B cell (primary cell): ENCODE measurements around the gene TULP1. TPM values are rescaled to one million over a fixed set of nuclear protein-coding genes. Genes with fewer than 3 reads are reported as not detected.

Experiments used
- ATAC-seq: fragments of 200-7000 bp; cut with Tn5 transposase; one replicate; pipeline ENCODE4 v1.10.0; 2021; ENCODE audit warnings: low read depth, mild to moderate bottlenecking, moderate number of reproducible peaks, moderate library complexity
- CTCF ChIA-PET: fragments of 350-600 bp; sonication (Branson Sonifier 250); formaldehyde crosslinking; loops from one replicate; lab custom pipeline; 2021; ENCODE audit warnings: antibody characterized with exemption, inconsistent platforms; lab: Charles Lee
- POLR2A ChIA-PET: fragments of 350-600 bp; sonication (Branson Sonifier 250); formaldehyde crosslinking; loops from one replicate; lab custom pipeline; 2021; ENCODE audit warnings: antibody characterized with exemption; lab: Charles Lee
- DNase-seq: peaks from one replicate; pipeline ENCODE4 v3.0.0; 2013
- H2AFZ ChIP-seq: 2 replicates; pipeline ENCODE4 v1.6.1; 2012; ENCODE audit warnings: mild to moderate bottlenecking, low read depth, low read length; ENCODE audit not compliant: insufficient read depth, poor library complexity, severe bottlenecking
- H3K27ac ChIP-seq, 2 donors: 1 replicate in 1 of 2; 2 replicates in 1 of 2; pipeline ENCODE4 v1.5.1; 2012 to 2013; ENCODE audit warnings: low read length in 2 of 2, mild to moderate bottlenecking in 2 of 2, moderate library complexity in 1 of 2
- H3K27me3 ChIP-seq, 4 experiments: fragments of 200-600 bp in 1 of 4; sonication (generic) in 1 of 4; replicated peaks in 1 of 4; 1 replicate in 2 of 4; 2 replicates in 2 of 4; pipeline versions ENCODE4 v1.6.1 to v1.7.0; 2013 to 2016; ENCODE audit warnings: low read length in 3 of 4, mild to moderate bottlenecking in 2 of 4, mixed read lengths in 1 of 4, moderate library complexity in 1 of 4; ENCODE audit not compliant: insufficient read depth in 4 of 4, control insufficient read depth in 3 of 4; ENCODE audit errors: control extremely low read depth in 1 of 4
- H3K36me3 ChIP-seq, 2 experiments: replicated peaks in 1 of 2; 1 replicate in 1 of 2; 2 replicates in 1 of 2; pipeline versions ENCODE4 v1.6.1 to v1.7.1; 2013; ENCODE audit warnings: low read length in 1 of 2; ENCODE audit not compliant: insufficient read depth in 2 of 2, control insufficient read depth in 1 of 2; ENCODE audit errors: control extremely low read depth in 1 of 2, extremely low read depth in 1 of 2
- H3K4me1 ChIP-seq, 2 donors: fragments of 200-600 bp in 1 of 2; sonication (generic) in 1 of 2; 1 replicate in 1 of 2; 2 replicates in 1 of 2; pipeline versions ENCODE4 v1.5.1 to v1.6.1; 2013 to 2017; ENCODE audit warnings: low read length in 2 of 2; ENCODE audit not compliant: control insufficient read depth in 2 of 2, insufficient read depth in 2 of 2
- H3K4me2 ChIP-seq: replicated peaks from 2 replicates; pipeline ENCODE3; 2012; ENCODE audit warnings: mild to moderate bottlenecking, low read depth, low read length; ENCODE audit not compliant: poor library complexity, severe bottlenecking
- H3K4me3 ChIP-seq, 5 experiments: fragments of 200-600 bp in 1 of 5; sonication (generic) in 1 of 5; 1 replicate in 3 of 5; 2 replicates in 2 of 5; pipeline versions ENCODE4 v1.5.1 to v1.7.0; 2011 to 2016; ENCODE audit warnings: low read length in 4 of 5, mild to moderate bottlenecking in 4 of 5, low read depth in 2 of 5, control low read depth in 1 of 5, moderate library complexity in 1 of 5; ENCODE audit not compliant: insufficient read depth in 1 of 5; ENCODE audit errors: control extremely low read depth in 1 of 5, extremely low read depth in 1 of 5
- H3K79me2 ChIP-seq: fragments of 200-600 bp; sonication (generic); one replicate; pipeline ENCODE4 v1.6.0; 2016; ENCODE audit warnings: low read length; ENCODE audit not compliant: control insufficient read depth, insufficient read depth
- H3K9ac ChIP-seq: fragments of 200-600 bp; sonication (generic); 2 replicates; pipeline ENCODE4 v1.6.1; 2017; ENCODE audit warnings: mild to moderate bottlenecking, low read length, moderate library complexity
- H3K9me3 ChIP-seq, 3 donors: one replicate each; pipeline versions ENCODE4 v1.6.1 to v1.7.1; 2013; ENCODE audit warnings: low read length in 2 of 3; ENCODE audit not compliant: control insufficient read depth in 2 of 3, insufficient read depth in 1 of 3; ENCODE audit errors: control extremely low read depth in 1 of 3
- H4K20me1 ChIP-seq: 2 replicates; pipeline ENCODE4 v1.6.0; 2012; ENCODE audit warnings: mild to moderate bottlenecking, low read length; ENCODE audit not compliant: insufficient read depth, control insufficient read depth, poor library complexity, severe bottlenecking
- H3K27ac Mint-ChIP-seq: one replicate; pipeline ENCODE4 v1.8.0; 2021; ENCODE audit warnings: mixed read lengths
- H3K27me3 Mint-ChIP-seq: one replicate; pipeline ENCODE4 v1.8.0; 2021; ENCODE audit warnings: mixed read lengths
- H3K4me1 Mint-ChIP-seq: one replicate; pipeline ENCODE4 v1.8.0; 2021; ENCODE audit warnings: mixed read lengths
- H3K4me3 Mint-ChIP-seq: one replicate; pipeline ENCODE4 v1.8.0; 2021; ENCODE audit warnings: mixed read lengths
- H3K9me3 Mint-ChIP-seq: one replicate; pipeline ENCODE4 v1.8.0; 2022; ENCODE audit warnings: mixed read lengths; ENCODE audit not compliant: insufficient read depth
- CTCF ChIP-seq: fragments of 200-600 bp; IDR thresholded peaks from one replicate; pipeline ENCODE4 v1.8.0; 2022; ENCODE audit warnings: antibody characterized with exemption, mild to moderate bottlenecking
- EZH2 ChIP-seq: IDR thresholded peaks from 2 replicates; pipeline ENCODE4 v1.6.1; 2012; ENCODE audit warnings: borderline replicate concordance, low read depth, mild to moderate bottlenecking, moderate library complexity, low read length; ENCODE audit not compliant: insufficient read depth, poor library complexity, severe bottlenecking
- WGBS: methylation state at CpG from one replicate; pipeline ENCODE4 v1.1.5; 2013; ENCODE audit warnings: missing lambda C conversion rate; ENCODE audit not compliant: insufficient coverage; 5-methylcytosine and 5-hydroxymethylcytosine counted together
- intact Hi-C: fragments of 100-400 bp; cut with micrococcal nuclease; formaldehyde crosslinking; loops from one replicate; pipeline ENCODE4 v1.10.0; 2022
- polyA plus RNA-seq: library from polyadenylated mRNA; depleted of rRNA; stranded (reverse); fragments of >200 nt; gene quantifications from 2 replicates; pipeline ENCODE4 v1.2.3, GENCODE V29; 2012
- total RNA-seq, 2 donors: library from RNA; stranded (reverse); fragments of 120-200 nt in 1 of 2; gene quantifications; 1 replicate in 1 of 2; 2 replicates in 1 of 2; pipeline versions ENCODE4 v1.2.3 to v1.2.4, GENCODE V29; 2013 to 2022

Gene TULP1
- total and polyA plus RNA-seq, 2 donors (not counting 1 experiment from before 2014, with no cell fraction given): not detected

GRCh38 chr6:35553315-35553714 lies 40.6 kb upstream of the TULP1 start:
- intact Hi-C loops: no loop called here
- H3K4me1 ChIP-seq: no peaks in the 10 kb centered on the region
- Mint-ChIP-seq H3K27me3 (peaks cover 20% of the 10 kb centered on the region), H3K4me3 (no peak overlapping the region), H3K4me1 (no peaks in the 10 kb centered on the region), H3K9me3 (peaks cover 8% of the 10 kb centered on the region), H3K27ac (no peak overlapping the region)
- peaks cover 0 to 7% (median 2%) of the 10 kb centered on the region in 4 experiments for H3K27me3 ChIP-seq
- H3K9ac ChIP-seq: no peak overlapping the region
- ATAC-seq: no peak
- POLR2A ChIA-PET: no interaction called here
- H2AFZ ChIP-seq: no peak overlapping the region
- CTCF ChIA-PET: interaction anchor here (1.1 to 2.5 kb wide), 4 partner anchors 183 to 260 kb away, joined by 3 to 14 read pairs (median 8); partner anchors contain the start of genes ARMC12 and DEF6
- no peaks in the 10 kb centered on the region for H3K36me3 ChIP-seq
- WGBS: 84% methylated on average over 5 of the region's 6 CpGs
- no peaks in the 10 kb centered on the region for H3K79me2 ChIP-seq
- H3K4me3 ChIP-seq: no peak overlapping the region
- H3K4me2 ChIP-seq: no peak overlapping the region
- no peak for DNase-seq
- H3K27ac ChIP-seq: no peak overlapping the region
- H3K9me3 ChIP-seq: peaks cover 3 to 19% (median 12%) of the 10 kb centered on the region in 3 donors
- no peak for TF ChIP-seq CTCF
- TF ChIP-seq EZH2: no peak
- no peaks in the 10 kb centered on the region for H4K20me1 ChIP-seq

- ATAC-seq (no peak), DNase-seq (peak; percentile 51)
- intact Hi-C loops: no loop called here
- Histone ChIP-seq H3K9me3 (peaks cover 3 to 19% (median 12%) of the 10 kb centered on the region in 3 donors), H3K4me1 (no peaks in the 10 kb centered on the region), H2AFZ (no peak overlapping the region), H3K27ac (no peak overlapping the region), H3K4me3 (no peak overlapping the region), H4K20me1 (no peaks in the 10 kb centered on the region), H3K4me2 (no peak overlapping the region), H3K9ac (no peak overlapping the region), H3K36me3 (no peaks in the 10 kb centered on the region), H3K27me3 (peaks cover 0 to 9% (median 2%) of the 10 kb centered on the region in 4 experiments), H3K79me2 (no peaks in the 10 kb centered on the region)
- Mint-ChIP-seq H3K27ac (no peak overlapping the region), H3K4me3 (no peak overlapping the region), H3K27me3 (peaks cover 25% of the 10 kb centered on the region), H3K9me3 (peaks cover 8% of the 10 kb centered on the region), H3K4me1 (no peaks in the 10 kb centered on the region)
- WGBS: 83% methylated on average over 1 of the region's 5 CpGs
- no peak for TF ChIP-seq EZH2
- TF ChIP-seq CTCF: peak; percentile 76
- ChIA-PET CTCF (interaction anchor here (1.1 to 2.5 kb wide), 7 partner anchors 10 to 259 kb away, joined by 3 to 14 read pairs (median 4); partner anchors contain the start of genes ARMC12 and DEF6), POLR2A (no interaction called here)
Observed at GRCh38 chr6:35552285-35552917, 39.7 kb upstream of the TULP1 start.
